DMS153 treated with DMSO at 0.1 percent for 48 hours (cell line): Measurements from ENCODE around the gene RGS5.

Experiments
- DNase-seq: peaks from one replicate; lab custom pipeline; 2025; ENCODE audit not compliant: unreplicated experiment; lab: John Stamatoyannopoulos, UW

Gene RGS5

DNA sequence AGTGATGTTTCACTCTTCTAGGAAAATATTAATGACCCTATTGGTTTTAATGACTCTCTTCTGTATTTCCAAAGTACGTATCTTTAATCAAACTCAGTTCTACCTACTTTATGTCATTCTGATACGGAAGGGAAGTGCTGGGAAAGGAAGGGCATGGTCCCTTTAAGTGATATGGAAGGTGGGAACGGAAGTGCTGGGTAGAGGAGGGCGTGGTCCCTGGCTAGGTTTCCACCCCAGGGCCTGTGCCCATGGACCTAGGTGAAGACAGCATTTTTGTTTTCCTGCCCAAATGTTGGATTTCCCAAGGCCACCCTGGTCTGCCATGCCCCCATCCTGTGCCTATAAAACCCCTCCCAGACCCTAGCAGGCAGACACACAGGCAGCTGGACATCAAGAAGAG lies 109.5 kb downstream of the RGS5 start:
- DNase-seq = no peak
